Measurements from ENCODE around the gene CDC37L1. TPM values are rescaled to one million over a fixed set of nuclear protein-coding genes. Genes with fewer than 3 reads are reported as not detected.

The CDC37L1 gene
- total RNA-seq, 2 donors from 2014 or later: 7.9 to 9.9 TPM

DNA sequence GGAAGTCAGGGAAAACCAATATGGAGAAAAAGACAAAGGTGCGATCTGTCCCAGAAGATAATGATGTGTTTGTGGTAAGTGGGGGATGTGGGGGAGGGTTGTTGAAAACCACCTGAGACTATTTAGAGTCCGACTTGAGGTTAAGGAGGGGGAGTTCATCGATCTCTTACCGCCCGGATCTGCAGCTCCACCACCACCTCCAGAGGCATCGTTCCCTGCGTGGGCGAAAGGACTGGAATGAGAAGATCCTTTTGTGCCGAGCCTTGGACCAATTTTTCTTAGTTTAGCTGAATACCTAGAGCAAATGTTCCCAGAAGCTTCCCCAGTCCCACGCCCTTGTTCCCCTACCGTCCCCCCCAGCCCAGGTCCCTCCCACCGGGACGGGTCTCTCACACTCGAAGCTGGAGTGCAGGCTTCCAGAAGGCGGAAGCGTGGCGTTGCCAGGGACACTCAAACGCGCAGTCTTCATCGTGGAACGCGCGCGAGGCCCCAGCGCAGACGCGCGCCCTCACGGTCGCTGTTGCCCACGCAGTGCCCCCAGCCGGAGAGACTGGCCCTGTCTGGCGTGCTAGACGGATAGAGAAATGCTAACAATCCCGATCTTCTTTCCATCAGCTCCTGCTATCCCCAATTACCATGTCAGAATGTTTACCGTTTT lies 13.2 kb upstream of the CDC37L1 start, which contains the start of gene SPATA6L:
SPATA6L (minus strand) TSS at position 439 of the 658 bp plus-strand sequence; CDS start at position 209, 230 bp downstream.
- intact Hi-C loops (cut with DNase I): no loop called here
- peak; percentile 76 to 83 (median 80) for DNase-seq
- Histone ChIP-seq H3K27me3 (no peaks in the 10 kb centered on the region), H3K36me3 (replicated peaks in 1 of 2; ENCODE audit: insufficient read depth in 1 of 2, low read depth in 2 of 2) (no peaks in the 10 kb centered on the region), H3K4me3 (peak within 1 kb of the TSS; percentile 17 to 29), H3K27ac (peak within 1 kb of the TSS; percentile 75 to 98 (median 88)), H3K4me1 (peaks cover 48% of the 10 kb centered on the region), H3K9me3 (no peaks in the 10 kb centered on the region)
- ATAC-seq: peak; percentile 58
- 0 to 2% methylated on average over 15 to 36 of the region's 36 CpGs for WGBS, 2 donors
- TF ChIP-seq, protein P1, sequence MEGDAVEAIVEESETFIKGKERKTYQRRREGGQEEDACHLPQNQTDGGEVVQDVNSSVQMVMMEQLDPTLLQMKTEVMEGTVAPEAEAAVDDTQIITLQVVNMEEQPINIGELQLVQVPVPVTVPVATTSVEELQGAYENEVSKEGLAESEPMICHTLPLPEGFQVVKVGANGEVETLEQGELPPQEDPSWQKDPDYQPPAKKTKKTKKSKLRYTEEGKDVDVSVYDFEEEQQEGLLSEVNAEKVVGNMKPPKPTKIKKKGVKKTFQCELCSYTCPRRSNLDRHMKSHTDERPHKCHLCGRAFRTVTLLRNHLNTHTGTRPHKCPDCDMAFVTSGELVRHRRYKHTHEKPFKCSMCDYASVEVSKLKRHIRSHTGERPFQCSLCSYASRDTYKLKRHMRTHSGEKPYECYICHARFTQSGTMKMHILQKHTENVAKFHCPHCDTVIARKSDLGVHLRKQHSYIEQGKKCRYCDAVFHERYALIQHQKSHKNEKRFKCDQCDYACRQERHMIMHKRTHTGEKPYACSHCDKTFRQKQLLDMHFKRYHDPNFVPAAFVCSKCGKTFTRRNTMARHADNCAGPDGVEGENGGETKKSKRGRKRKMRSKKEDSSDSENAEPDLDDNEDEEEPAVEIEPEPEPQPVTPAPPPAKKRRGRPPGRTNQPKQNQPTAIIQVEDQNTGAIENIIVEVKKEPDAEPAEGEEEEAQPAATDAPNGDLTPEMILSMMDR (IDR thresholded peaks at IDR 0.05): peak in 1 of 7 experiments; percentile 8
- TF ChIP-seq POLR2A (IDR thresholded peaks at IDR 0.05): peak; percentile 38 to 83 (median 80)

DNA sequence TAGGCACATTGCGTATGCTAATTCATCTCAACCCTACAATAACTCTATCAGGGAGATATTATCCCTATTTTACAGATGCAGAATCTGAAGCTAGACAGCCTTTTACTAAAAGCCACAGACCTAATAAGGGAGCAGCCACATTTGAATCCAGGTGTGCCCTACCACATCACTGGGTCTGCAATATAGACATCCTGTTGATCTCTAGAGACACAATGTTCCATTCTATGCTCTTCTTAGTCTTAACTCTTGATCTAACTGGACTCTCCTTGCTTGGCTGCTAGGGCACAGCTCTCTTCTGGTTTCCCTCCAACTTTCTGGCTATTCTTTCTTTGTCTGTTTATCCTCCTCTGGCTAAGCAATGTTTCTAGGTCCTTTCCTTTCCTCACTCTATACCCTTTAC lies 11.7 kb upstream of the CDC37L1 start:
- no peak for ATAC-seq
- H3K4me1 ChIP-seq: peaks cover 40% of the 10 kb centered on the region
- 92% methylated on average over 1 of the region's 1 CpG for WGBS, 2 donors
- intact Hi-C loops (cut with DNase I): no loop called here
- no peak for TF ChIP-seq POLR2A (IDR thresholded peaks at IDR 0.05)
- TF ChIP-seq, protein P1 (IDR thresholded peaks at IDR 0.05): no peak
- no peak overlapping the region for H3K27ac ChIP-seq
- H3K9me3 ChIP-seq: no peaks in the 10 kb centered on the region
- H3K4me3 ChIP-seq: no peak overlapping the region
- DNase-seq: no peak
- no peaks in the 10 kb centered on the region for H3K27me3 ChIP-seq
- H3K36me3 ChIP-seq (replicated peaks in 1 of 2; ENCODE audit: insufficient read depth in 1 of 2, low read depth in 2 of 2): no peaks in the 10 kb centered on the region

GRCh38 chr9:4668604-4669003 lies 10.8 kb upstream of the CDC37L1 start:
- H3K27ac ChIP-seq: no peak overlapping the region
- ATAC-seq (no peak), DNase-seq (no peak)
- H3K36me3 ChIP-seq (replicated peaks in 1 of 2; ENCODE audit: insufficient read depth in 1 of 2, low read depth in 2 of 2): no peaks in the 10 kb centered on the region
- no peaks in the 10 kb centered on the region for H3K9me3 ChIP-seq
- peaks cover 30% of the 10 kb centered on the region for H3K4me1 ChIP-seq
- no peak overlapping the region for H3K4me3 ChIP-seq
- WGBS, 2 donors: 73 to 91% methylated on average over 2 of the region's 2 CpGs
- H3K27me3 ChIP-seq: no peaks in the 10 kb centered on the region
- no peak for TF ChIP-seq POLR2A (IDR thresholded peaks at IDR 0.05)
- TF ChIP-seq, protein P1 (IDR thresholded peaks at IDR 0.05): no peak
- intact Hi-C loops (cut with DNase I): no loop called here

- no peaks in the 10 kb centered on the region for H3K36me3 ChIP-seq (replicated peaks in 1 of 2; ENCODE audit: insufficient read depth in 1 of 2, low read depth in 2 of 2)
- DNase-seq (no peak), ATAC-seq (no peak)
- H3K27ac ChIP-seq: no peak overlapping the region
- H3K9me3 ChIP-seq: no peaks in the 10 kb centered on the region
- no peak for TF ChIP-seq POLR2A (IDR thresholded peaks at IDR 0.05)
- TF ChIP-seq, protein P1 (IDR thresholded peaks at IDR 0.05): no peak
- no peaks in the 10 kb centered on the region for H3K27me3 ChIP-seq
- H3K4me1 ChIP-seq: peaks cover 17% of the 10 kb centered on the region
- intact Hi-C loops (cut with DNase I): no loop called here
- no peak overlapping the region for H3K4me3 ChIP-seq
Measured at GRCh38 chr9:4669890-4670289, 9.5 kb upstream of the CDC37L1 start.

DNA sequence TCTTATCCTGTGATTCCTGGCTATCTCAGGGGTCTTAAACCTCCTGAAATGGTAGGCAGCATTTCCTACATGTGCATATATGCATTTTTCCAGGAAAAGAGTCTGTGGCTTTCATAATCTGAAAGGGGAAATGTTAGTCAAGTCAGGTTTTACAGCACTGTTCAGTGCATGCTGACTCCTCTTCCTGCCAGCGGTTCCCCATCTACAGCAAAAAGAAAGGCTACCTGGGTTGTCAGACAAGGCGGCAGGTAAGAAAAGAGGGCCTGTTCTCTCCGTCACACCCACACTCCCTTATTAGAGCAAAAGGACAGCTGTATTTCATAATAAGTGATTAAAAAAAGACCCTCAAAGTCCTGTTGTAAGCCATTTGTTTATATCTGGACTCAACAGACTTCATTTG lies 8.8 kb upstream of the CDC37L1 start:
- no peaks in the 10 kb centered on the region for H3K27me3 ChIP-seq
- no peak overlapping the region for H3K4me3 ChIP-seq
- intact Hi-C loops (cut with DNase I): no loop called here

More for the DNA sequence above, 8.8 kb upstream of the CDC37L1 start:
- TF ChIP-seq, protein P1 (IDR thresholded peaks at IDR 0.05): no peak
- no peak for TF ChIP-seq POLR2A (IDR thresholded peaks at IDR 0.05)
- H3K36me3 ChIP-seq (replicated peaks in 1 of 2; ENCODE audit: insufficient read depth in 1 of 2, low read depth in 2 of 2): no peaks in the 10 kb centered on the region
- ATAC-seq (no peak), DNase-seq (no peak)
- H3K27ac ChIP-seq: no peak overlapping the region
- 86 to 88% methylated on average over 3 of the region's 3 CpGs for WGBS, 2 donors
- H3K4me1 ChIP-seq: peaks cover 10% of the 10 kb centered on the region
- H3K9me3 ChIP-seq: no peaks in the 10 kb centered on the region
